MM.1S (cell line): ENCODE results near the gene EML6.

Experiments used
- DNase-seq: peaks from one replicate; pipeline ENCODE4 v3.0.0-alpha.2; 2015
- H2AFZ ChIP-seq: fragments of 300-600 bp; sonication (generic); 2 replicates; pipeline ENCODE4 v1.6.0; 2016; ENCODE audit warnings: antibody characterized with exemption, low read length
- H3F3A ChIP-seq: fragments of 300-600 bp; sonication (generic); 2 replicates; pipeline ENCODE4 v1.6.1; 2016; ENCODE audit warnings: mild to moderate bottlenecking, antibody characterized with exemption, low read length, moderate library complexity, mixed read lengths; ENCODE audit not compliant: insufficient read depth
- H3K27ac ChIP-seq: fragments of 300-600 bp; sonication (generic); 2 replicates; pipeline ENCODE4 v1.5.1; 2016; ENCODE audit warnings: mild to moderate bottlenecking, low read length
- H3K27me3 ChIP-seq: fragments of 300-600 bp; sonication (generic); replicated peaks from 2 replicates; pipeline ENCODE4 v1.6.0; 2016; ENCODE audit warnings: low read length; ENCODE audit not compliant: insufficient read depth
- H3K36me3 ChIP-seq: fragments of 300-600 bp; sonication (generic); replicated peaks from 2 replicates; pipeline ENCODE4 v1.6.1; 2016; ENCODE audit warnings: mild to moderate bottlenecking, low read length, mixed read lengths; ENCODE audit not compliant: insufficient read depth
- H3K4me1 ChIP-seq: fragments of 300-600 bp; sonication (generic); 2 replicates; pipeline ENCODE4 v1.6.1; 2016; ENCODE audit warnings: low read length, mixed read lengths
- H3K4me2 ChIP-seq: fragments of 300-600 bp; sonication (generic); 2 replicates; pipeline ENCODE4 v1.6.0; 2016; ENCODE audit warnings: low read depth, low read length
- H3K4me3 ChIP-seq: fragments of 300-600 bp; sonication (generic); 2 replicates; pipeline ENCODE4 v1.5.1; 2016; ENCODE audit warnings: low read length, mixed read lengths
- H3K79me2 ChIP-seq: fragments of 300-600 bp; sonication (generic); 2 replicates; pipeline ENCODE4 v1.6.1; 2016; ENCODE audit warnings: mixed run types, low read length, mixed read lengths
- H3K9ac ChIP-seq: fragments of 300-600 bp; sonication (generic); 2 replicates; pipeline ENCODE4 v1.6.1; 2016; ENCODE audit warnings: low read length, mixed read lengths
- H3K9me2 ChIP-seq: fragments of 300-600 bp; sonication (generic); replicated peaks from 2 replicates; pipeline ENCODE4 v1.6.1; 2016; ENCODE audit warnings: mild to moderate bottlenecking, low read length, mixed read lengths; ENCODE audit not compliant: insufficient read depth
- H3K9me3 ChIP-seq: fragments of 300-600 bp; sonication (generic); replicated peaks from 2 replicates; pipeline ENCODE4 v1.6.1; 2016; ENCODE audit warnings: mild to moderate bottlenecking, low read length, mixed read lengths; ENCODE audit not compliant: insufficient read depth
- H4K20me1 ChIP-seq: fragments of 300-600 bp; sonication (generic); 2 replicates; pipeline ENCODE4 v1.6.1; 2016; ENCODE audit warnings: mild to moderate bottlenecking, low read length, moderate library complexity, mixed read lengths; ENCODE audit not compliant: insufficient read depth
- CTCF ChIP-seq: fragments of 300-600 bp; sonication (generic); IDR thresholded peaks from 2 replicates; pipeline ENCODE4 v1.5.1; 2016; ENCODE audit warnings: antibody characterized with exemption, low read length, mixed read lengths
- EZH2 ChIP-seq: fragments of 300-600 bp; sonication (generic); optimal IDR thresholded peaks from 2 replicates; pipeline ENCODE3; 2017; ENCODE audit warnings: low read depth, mild to moderate bottlenecking, antibody characterized with exemption, low read length, mixed read lengths
- EZH2phosphoT487 ChIP-seq: fragments of 300-600 bp; sonication (generic); IDR thresholded peaks from 2 replicates; pipeline ENCODE4 v1.6.1; 2018; ENCODE audit warnings: antibody characterized with exemption, low read length

EML6 gene

GRCh38 chr2:54853616-54854310 lies 130.3 kb downstream of the EML6 start:
- Histone ChIP-seq H3F3A (no peaks in the 10 kb centered on the region), H3K36me3 (no peaks in the 10 kb centered on the region), H3K27ac (no peak overlapping the region), H3K9me3 (no peaks in the 10 kb centered on the region), H3K9ac (no peak overlapping the region), H3K4me2 (no peak overlapping the region), H3K4me3 (no peak overlapping the region), H2AFZ (no peak overlapping the region), H3K4me1 (no peaks in the 10 kb centered on the region), H3K27me3 (no peaks in the 10 kb centered on the region), H4K20me1 (no peaks in the 10 kb centered on the region), H3K79me2 (no peaks in the 10 kb centered on the region), H3K9me2 (no peaks in the 10 kb centered on the region)
- no peak for DNase-seq
- TF ChIP-seq CTCF (no peak), EZH2 (no peak), EZH2phosphoT487 (no peak)

- no peak for TF ChIP-seq CTCF
- TF ChIP-seq EZH2: no peak
- TF ChIP-seq EZH2phosphoT487: no peak
- Histone ChIP-seq H4K20me1 (no peaks in the 10 kb centered on the region), H3K27me3 (no peaks in the 10 kb centered on the region)
Observed at GRCh38 chr2:54855434-54855833, 132.0 kb downstream of the EML6 start.

GRCh38 chr2:54858021-54858681 lies 134.7 kb downstream of the EML6 start:
- TF ChIP-seq CTCF (no peak), EZH2phosphoT487 (no peak), EZH2 (no peak)
- no peak overlapping the region for H3K27ac ChIP-seq
- no peak overlapping the region for H2AFZ ChIP-seq
- no peaks in the 10 kb centered on the region for H3K9me2 ChIP-seq
- H3K9ac ChIP-seq: no peak overlapping the region
- H3F3A ChIP-seq: no peaks in the 10 kb centered on the region
- no peak for DNase-seq
- H3K27me3 ChIP-seq: no peaks in the 10 kb centered on the region
- no peaks in the 10 kb centered on the region for H3K4me1 ChIP-seq
- H3K4me3 ChIP-seq: no peak overlapping the region
- no peaks in the 10 kb centered on the region for H3K36me3 ChIP-seq
- H4K20me1 ChIP-seq: no peaks in the 10 kb centered on the region
- no peak overlapping the region for H3K4me2 ChIP-seq
- no peaks in the 10 kb centered on the region for H3K79me2 ChIP-seq
- H3K9me3 ChIP-seq: no peaks in the 10 kb centered on the region

More at GRCh38 chr2:54855434-54855833, 132.0 kb downstream of the EML6 start:
- DNase-seq: no peak
- Histone ChIP-seq H3K4me2 (no peak overlapping the region), H3K9me3 (no peaks in the 10 kb centered on the region), H2AFZ (no peak overlapping the region), H3F3A (no peaks in the 10 kb centered on the region), H3K9ac (no peak overlapping the region), H3K9me2 (no peaks in the 10 kb centered on the region), H3K79me2 (no peaks in the 10 kb centered on the region), H3K4me1 (no peaks in the 10 kb centered on the region), H3K36me3 (no peaks in the 10 kb centered on the region), H3K27ac (no peak overlapping the region), H3K4me3 (no peak overlapping the region)
